C1 segment of cervical spinal cord (tissue), 14 donors: Measurements from ENCODE around the gene TMEM245.
A peak's percentile ranks its signal among the peaks of the same experiment; 100 is the strongest.
"Not testable (repeated sequence)": the region's sequence is repeated elsewhere in the genome, so short reads cannot be mapped to it uniquely, and the experiment has no call there.

ENCODE experiments used
- DNase-seq, 14 donors: peaks; one replicate each; lab custom pipeline; 2025; lab: John Stamatoyannopoulos, UW

Gene TMEM245

GRCh38 chr9:109133533-109133932 lies 13.8 kb upstream of the TMEM245 start:
- DNase-seq: no peak

- no peak for DNase-seq
These were observed 12.8 kb upstream of the TMEM245 start for GRCh38 chr9:109132567-109133021.

GRCh38 chr9:109129470-109130197 lies 9.9 kb upstream of the TMEM245 start:
- DNase-seq: no peak

GRCh38 chr9:109126671-109127070 lies 6.9 kb upstream of the TMEM245 start:
- DNase-seq: not testable (repeated sequence)

- no peak for DNase-seq
These were observed 4.4 kb upstream of the TMEM245 start for GRCh38 chr9:109124121-109124520.

- no peak for DNase-seq
These were observed 3.2 kb upstream of the TMEM245 start for GRCh38 chr9:109122726-109123621.

- DNase-seq: no peak
These were observed 1.6 kb upstream of the TMEM245 start for GRCh38 chr9:109121232-109121796.

- no peak for DNase-seq
These were observed 550 bp upstream of the TMEM245 start for GRCh38 chr9:109120204-109120789.

- peak in 1 of 14 donors; percentile 14 for DNase-seq
These were observed 824 bp downstream of the TMEM245 start for GRCh38 chr9:109118808-109119438.

GRCh38 chr9:109117856-109118807 lies 1.6 kb downstream of the TMEM245 start:
- no peak for DNase-seq

GRCh38 chr9:109115931-109116526 lies 3.7 kb downstream of the TMEM245 start:
- DNase-seq: peak in 5 of 14 donors; percentile 4 to 24 (median 12)

GRCh38 chr9:109114670-109115069 lies 5.1 kb downstream of the TMEM245 start:
- DNase-seq: no peak

- DNase-seq: peak in 1 of 14 donors; percentile 7
These were observed 5.7 kb downstream of the TMEM245 start for GRCh38 chr9:109113892-109114609.

GRCh38 chr9:109113254-109113653 lies 6.5 kb downstream of the TMEM245 start:
- DNase-seq: no peak

GRCh38 chr9:109110329-109111021 lies 9.3 kb downstream of the TMEM245 start:
- no peak for DNase-seq

GRCh38 chr9:109109967-109110328 lies 9.8 kb downstream of the TMEM245 start:
- DNase-seq: no peak

- DNase-seq: no peak
These were observed 11.4 kb downstream of the TMEM245 start for GRCh38 chr9:109108318-109108717.

GRCh38 chr9:109107402-109108240 lies 12.1 kb downstream of the TMEM245 start:
- no peak for DNase-seq
